Ectodermal cell (in vitro differentiated cells): ENCODE data around the gene ABCC3.

Experiments
- H3K27ac ChIP-seq: 2 replicates; pipeline ENCODE4 v1.7.0; 2013; ENCODE audit warnings: mild to moderate bottlenecking, low read depth, low read length; ENCODE audit not compliant: insufficient read depth, poor library complexity, severe bottlenecking
- H3K27me3 ChIP-seq: 2 replicates; pipeline ENCODE4 v1.7.0; 2013; ENCODE audit warnings: mild to moderate bottlenecking, low read length; ENCODE audit not compliant: insufficient read depth, control insufficient read depth, poor library complexity, severe bottlenecking
- H3K36me3 ChIP-seq: one replicate; pipeline ENCODE4 v1.7.0; 2013; ENCODE audit warnings: low read length; ENCODE audit not compliant: control insufficient read depth, insufficient read depth
- H3K4me1 ChIP-seq: one replicate; pipeline ENCODE4 v1.7.0; 2013; ENCODE audit warnings: low read length; ENCODE audit not compliant: control insufficient read depth, insufficient read depth
- H3K4me3 ChIP-seq: 2 replicates; pipeline ENCODE4 v1.7.0; 2013; ENCODE audit warnings: low read depth, low read length, control low read depth; ENCODE audit not compliant: insufficient read depth
- H3K9me3 ChIP-seq: 2 replicates; pipeline ENCODE4 v1.7.0; 2013; ENCODE audit warnings: mild to moderate bottlenecking, low read length, moderate library complexity; ENCODE audit not compliant: control insufficient read depth
- WGBS, 2 experiments: methylation state at CpG; one replicate each; pipeline ENCODE4 v1.1.7; 2013; ENCODE audit warnings: missing lambda C conversion rate in 2 of 2; 5-methylcytosine and 5-hydroxymethylcytosine counted together

The ABCC3 gene

GRCh38 chr17:50667259-50668024 lies 32.8 kb downstream of the ABCC3 start:
- Histone ChIP-seq H3K9me3 (no peaks in the 10 kb centered on the region), H3K36me3 (no peaks in the 10 kb centered on the region), H3K4me3 (no peak overlapping the region), H3K27ac (no peak overlapping the region), H3K27me3 (no peaks in the 10 kb centered on the region), H3K4me1 (no peaks in the 10 kb centered on the region)
- WGBS, 2 experiments, result 93 to 97% methylated on average over 14 of the region's 14 CpGs

GRCh38 chr17:50668025-50668837 lies 33.5 kb downstream of the ABCC3 start:
- no peaks in the 10 kb centered on the region for H3K4me1 ChIP-seq
- H3K4me3 ChIP-seq, result no peak overlapping the region
- WGBS, 2 experiments, result 48 to 50% methylated on average over 8 of the region's 8 CpGs
- H3K27ac ChIP-seq, result no peak overlapping the region
- H3K27me3 ChIP-seq, result no peaks in the 10 kb centered on the region
- H3K9me3 ChIP-seq, result no peaks in the 10 kb centered on the region
- H3K36me3 ChIP-seq, result no peaks in the 10 kb centered on the region

- no peaks in the 10 kb centered on the region for H3K4me1 ChIP-seq
- no peak overlapping the region for H3K4me3 ChIP-seq
- H3K27me3 ChIP-seq, result no peaks in the 10 kb centered on the region
- H3K9me3 ChIP-seq, result no peaks in the 10 kb centered on the region
- H3K36me3 ChIP-seq, result no peaks in the 10 kb centered on the region
- WGBS, 2 experiments, result 83 to 87% methylated on average over 9 of the region's 9 CpGs
- H3K27ac ChIP-seq, result no peak overlapping the region
Measured at GRCh38 chr17:50668838-50669581, 34.3 kb downstream of the ABCC3 start.

- Histone ChIP-seq H3K27me3 (no peaks in the 10 kb centered on the region), H3K36me3 (no peaks in the 10 kb centered on the region), H3K9me3 (no peaks in the 10 kb centered on the region), H3K4me1 (no peaks in the 10 kb centered on the region), H3K27ac (no peak overlapping the region), H3K4me3 (no peak overlapping the region)
- WGBS, 2 experiments, result 97 to 98% methylated on average over 5 of the region's 5 CpGs
Measured at GRCh38 chr17:50672071-50672470, 37.4 kb downstream of the ABCC3 start.

GRCh38 chr17:50672831-50673551 lies 38.3 kb downstream of the ABCC3 start:
- H3K9me3 ChIP-seq, result no peaks in the 10 kb centered on the region
- H3K4me1 ChIP-seq, result no peaks in the 10 kb centered on the region
- H3K4me3 ChIP-seq, result no peak overlapping the region
- H3K36me3 ChIP-seq, result no peaks in the 10 kb centered on the region
- WGBS, 2 experiments, result 95% methylated on average over 20 of the region's 20 CpGs
- no peaks in the 10 kb centered on the region for H3K27me3 ChIP-seq
- no peak overlapping the region for H3K27ac ChIP-seq

GRCh38 chr17:50675190-50675589 lies 40.5 kb downstream of the ABCC3 start:
- Histone ChIP-seq H3K36me3 (no peaks in the 10 kb centered on the region), H3K27me3 (no peaks in the 10 kb centered on the region)
- 64 to 78% methylated on average over 3 of the region's 3 CpGs for WGBS, 2 experiments

GRCh38 chr17:50675627-50676026 lies 40.9 kb downstream of the ABCC3 start:
- no peaks in the 10 kb centered on the region for H3K4me1 ChIP-seq
- WGBS, 2 experiments, result 94 to 96% methylated on average over 7 of the region's 7 CpGs
- no peak overlapping the region for H3K4me3 ChIP-seq
- H3K27me3 ChIP-seq, result no peaks in the 10 kb centered on the region
- H3K36me3 ChIP-seq, result no peaks in the 10 kb centered on the region
- H3K27ac ChIP-seq, result no peak overlapping the region
- no peaks in the 10 kb centered on the region for H3K9me3 ChIP-seq

More at GRCh38 chr17:50675190-50675589, 40.5 kb downstream of the ABCC3 start:
- Histone ChIP-seq H3K4me3 (no peak overlapping the region), H3K9me3 (no peaks in the 10 kb centered on the region), H3K4me1 (no peaks in the 10 kb centered on the region), H3K27ac (no peak overlapping the region)

GRCh38 chr17:50676065-50676975 lies 41.6 kb downstream of the ABCC3 start:
- whole genome bisulfite sequencing, 2 experiments, result 93 to 94% methylated on average over 24 of the region's 24 CpGs
- H3K4me3 ChIP-seq, result no peak overlapping the region
- no peaks in the 10 kb centered on the region for H3K36me3 ChIP-seq
- H3K9me3 ChIP-seq, result no peaks in the 10 kb centered on the region
- no peak overlapping the region for H3K27ac ChIP-seq
- H3K27me3 ChIP-seq, result no peaks in the 10 kb centered on the region
- no peaks in the 10 kb centered on the region for H3K4me1 ChIP-seq

GRCh38 chr17:50677851-50678375 lies 43.2 kb downstream of the ABCC3 start:
- Histone ChIP-seq H3K4me3 (no peak overlapping the region), H3K9me3 (no peaks in the 10 kb centered on the region), H3K27me3 (no peaks in the 10 kb centered on the region), H3K36me3 (no peaks in the 10 kb centered on the region), H3K27ac (no peak overlapping the region), H3K4me1 (no peaks in the 10 kb centered on the region)
- WGBS, 2 experiments, result 92 to 93% methylated on average over 12 of the region's 12 CpGs
